Progenitor cell of endocrine pancreas (in vitro differentiated cells): Measurements from ENCODE around the gene UBXN11. TPM values are rescaled to one million over a fixed set of nuclear protein-coding genes. Genes with fewer than 3 reads are reported as not detected.

Source experiments
- DNase-seq: peaks from one replicate; pipeline ENCODE4 v3.0.0; 2021; ENCODE audit warnings: low spot score; ENCODE audit not compliant: unreplicated experiment
- H3K27ac Mint-ChIP-seq: 2 replicates; pipeline ENCODE4 v1.8.0; 2021; ENCODE audit warnings: mild to moderate bottlenecking, moderate library complexity, mixed read lengths
- H3K27me3 Mint-ChIP-seq: 2 replicates; pipeline ENCODE4 v1.8.0; 2021; ENCODE audit warnings: mixed read lengths
- H3K36me3 Mint-ChIP-seq: 2 replicates; pipeline ENCODE4 v1.8.0; 2022; ENCODE audit warnings: mixed read lengths; ENCODE audit not compliant: insufficient read depth
- H3K4me1 Mint-ChIP-seq: 2 replicates; pipeline ENCODE4 v1.8.0; 2021; ENCODE audit warnings: low read depth, mixed read lengths
- H3K4me3 Mint-ChIP-seq: 2 replicates; pipeline ENCODE4 v1.8.0; 2021; ENCODE audit warnings: low read depth, mild to moderate bottlenecking, moderate library complexity, mixed read lengths
- H3K9me3 Mint-ChIP-seq: 2 replicates; pipeline ENCODE4 v1.8.0; 2021; ENCODE audit warnings: low read depth, mixed read lengths
- total RNA-seq: library from RNA; stranded (reverse); gene quantifications from 2 replicates; pipeline ENCODE4 v1.2.1, GENCODE V29; 2021
- TF ChIP-seq, protein P1 (sequence below): fragments of 200-600 bp; sonication (generic); IDR thresholded peaks from one replicate; pipeline ENCODE4 v1.5.0; 2021; ENCODE audit warnings: antibody characterized with exemption, mild to moderate bottlenecking; ENCODE audit not compliant: unreplicated experiment

UBXN11 gene
- total RNA-seq, 1 donor from 2014 or later: 48.9 TPM

DNA sequence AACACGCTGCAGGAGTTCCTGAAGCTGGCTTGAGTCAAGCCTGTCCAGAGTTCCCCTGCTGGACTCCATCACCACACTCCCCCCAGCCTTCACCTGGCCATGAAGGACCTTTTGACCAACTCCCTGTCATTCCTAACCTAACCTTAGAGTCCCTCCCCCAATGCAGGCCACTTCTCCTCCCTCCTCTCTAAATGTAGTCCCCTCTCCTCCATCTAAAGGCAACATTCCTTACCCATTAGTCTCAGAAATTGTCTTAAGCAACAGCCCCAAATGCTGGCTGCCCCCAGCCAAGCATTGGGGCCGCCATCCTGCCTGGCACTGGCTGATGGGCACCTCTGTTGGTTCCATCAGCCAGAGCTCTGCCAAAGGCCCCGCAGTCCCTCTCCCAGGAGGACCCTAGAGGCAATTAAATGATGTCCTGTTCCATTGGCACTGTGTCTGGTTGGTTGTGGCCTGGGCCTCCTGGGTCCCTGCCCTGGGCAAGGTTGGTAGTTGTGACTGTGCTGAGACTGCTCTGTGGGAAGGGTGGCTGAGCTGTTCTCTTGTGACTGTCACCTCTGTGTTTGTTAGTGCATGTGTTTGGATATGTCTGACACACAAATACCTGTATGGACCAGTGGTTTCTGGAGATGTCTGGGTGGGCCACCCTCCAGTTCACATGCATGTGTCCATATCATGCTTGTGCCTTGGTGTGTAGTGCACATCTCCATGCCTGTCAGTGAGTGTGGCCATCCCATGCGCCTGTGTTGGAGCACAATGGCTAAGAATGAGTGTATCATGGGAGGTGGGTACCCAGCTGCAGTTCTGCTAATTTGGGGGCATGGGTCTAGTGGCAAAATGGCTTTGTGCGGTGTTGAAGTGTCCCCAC lies 25.1 kb downstream of the UBXN11 start:
- DNase-seq: no peak
- H3K27ac Mint-ChIP-seq: peak overlapping the region; percentile 14
- H3K36me3 Mint-ChIP-seq: peaks cover 4% of the 10 kb centered on the region
- peaks cover 33% of the 10 kb centered on the region for H3K4me1 Mint-ChIP-seq
- TF ChIP-seq, protein P1, sequence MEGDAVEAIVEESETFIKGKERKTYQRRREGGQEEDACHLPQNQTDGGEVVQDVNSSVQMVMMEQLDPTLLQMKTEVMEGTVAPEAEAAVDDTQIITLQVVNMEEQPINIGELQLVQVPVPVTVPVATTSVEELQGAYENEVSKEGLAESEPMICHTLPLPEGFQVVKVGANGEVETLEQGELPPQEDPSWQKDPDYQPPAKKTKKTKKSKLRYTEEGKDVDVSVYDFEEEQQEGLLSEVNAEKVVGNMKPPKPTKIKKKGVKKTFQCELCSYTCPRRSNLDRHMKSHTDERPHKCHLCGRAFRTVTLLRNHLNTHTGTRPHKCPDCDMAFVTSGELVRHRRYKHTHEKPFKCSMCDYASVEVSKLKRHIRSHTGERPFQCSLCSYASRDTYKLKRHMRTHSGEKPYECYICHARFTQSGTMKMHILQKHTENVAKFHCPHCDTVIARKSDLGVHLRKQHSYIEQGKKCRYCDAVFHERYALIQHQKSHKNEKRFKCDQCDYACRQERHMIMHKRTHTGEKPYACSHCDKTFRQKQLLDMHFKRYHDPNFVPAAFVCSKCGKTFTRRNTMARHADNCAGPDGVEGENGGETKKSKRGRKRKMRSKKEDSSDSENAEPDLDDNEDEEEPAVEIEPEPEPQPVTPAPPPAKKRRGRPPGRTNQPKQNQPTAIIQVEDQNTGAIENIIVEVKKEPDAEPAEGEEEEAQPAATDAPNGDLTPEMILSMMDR: no peak
- no peaks in the 10 kb centered on the region for H3K9me3 Mint-ChIP-seq
- H3K4me3 Mint-ChIP-seq: peak overlapping the region; percentile 66
- no peaks in the 10 kb centered on the region for H3K27me3 Mint-ChIP-seq

DNA sequence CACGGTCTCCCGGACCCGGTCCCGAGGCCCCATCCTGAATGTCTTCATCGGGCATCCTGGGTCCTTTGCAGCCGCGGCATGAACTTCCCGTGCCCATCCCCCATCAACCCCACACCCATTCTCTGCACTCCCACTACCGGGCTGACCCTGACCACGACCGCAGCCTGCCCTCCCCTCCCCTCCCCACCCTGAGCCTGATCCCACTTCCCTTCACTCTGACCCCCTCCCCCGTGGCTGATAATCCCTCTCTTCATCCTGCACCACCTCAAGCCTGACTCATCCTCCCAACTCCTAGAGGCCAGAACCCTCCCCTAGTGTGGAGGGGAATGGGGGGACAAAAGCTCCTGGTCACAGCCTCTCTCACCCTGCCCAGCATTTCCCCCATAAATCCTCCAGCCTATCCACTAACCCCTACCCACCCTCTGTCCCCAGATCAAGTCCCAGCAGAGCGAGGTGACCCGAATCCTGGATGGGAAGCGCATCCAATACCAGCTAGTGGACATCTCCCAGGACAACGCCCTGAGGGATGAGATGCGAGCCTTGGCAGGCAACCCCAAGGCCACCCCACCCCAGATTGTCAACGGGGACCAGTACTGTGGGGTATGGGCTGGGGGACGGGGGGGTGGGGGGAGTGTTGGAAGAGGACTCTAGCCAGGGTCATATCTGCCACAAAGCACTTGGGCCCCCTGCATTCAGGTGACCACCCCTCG lies 25.9 kb downstream of the UBXN11 start:
- peaks cover 37% of the 10 kb centered on the region for H3K4me1 Mint-ChIP-seq

DNA sequence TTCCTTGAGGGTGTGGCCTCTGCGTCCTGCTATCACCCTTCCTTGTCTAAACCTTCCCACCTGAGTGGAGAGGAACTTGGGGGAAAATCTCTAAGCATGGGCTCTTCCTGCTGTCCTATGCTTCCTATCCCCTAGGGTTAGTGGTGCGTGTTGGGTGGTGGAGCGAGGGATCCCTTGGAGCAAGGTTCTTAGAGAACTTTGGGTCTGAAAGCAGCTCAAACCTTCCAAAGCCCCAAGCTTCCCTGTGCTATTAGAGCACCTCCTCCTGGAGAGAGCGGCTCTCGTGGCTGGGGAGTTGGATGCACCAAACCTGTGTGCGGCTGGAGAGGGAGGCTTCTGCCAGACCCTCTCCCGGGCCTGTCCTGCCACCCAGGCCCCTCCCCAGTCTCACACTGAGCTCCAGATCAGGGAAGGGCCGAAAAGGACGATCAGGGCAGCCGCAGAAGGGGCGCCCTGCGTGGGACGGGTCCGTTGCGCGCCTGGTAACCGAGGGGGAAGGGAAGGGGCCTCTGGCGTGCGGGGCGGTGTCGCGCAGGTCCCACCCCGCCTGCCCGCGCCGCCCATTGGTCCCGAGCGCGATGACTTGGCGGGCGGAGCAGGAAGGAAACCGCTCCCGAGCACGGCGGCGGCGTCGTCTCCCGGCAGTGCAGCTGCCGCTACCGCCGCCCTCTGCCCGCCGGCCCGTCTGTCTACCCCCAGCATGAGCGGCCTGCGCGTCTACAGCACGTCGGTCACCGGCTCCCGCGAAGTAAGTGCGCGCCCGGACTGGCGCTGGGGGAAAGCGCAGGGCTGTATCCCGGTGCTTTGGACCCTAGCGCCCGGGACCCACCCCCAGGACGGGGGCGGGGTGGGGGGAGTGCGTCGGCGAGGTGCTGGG lies 26.7 kb downstream of the UBXN11 start, which contains the start of gene SH3BGRL3:
Gene SH3BGRL3 (plus strand): TSS at position 631 of the 877 bp plus-strand sequence. CDS start 70 bp downstream, at position 701.
- H3K36me3 Mint-ChIP-seq: peaks cover 6% of the 10 kb centered on the region
- no peaks in the 10 kb centered on the region for H3K27me3 Mint-ChIP-seq
- H3K4me1 Mint-ChIP-seq: peaks cover 36% of the 10 kb centered on the region
- DNase-seq: peak; percentile 58
- no peaks in the 10 kb centered on the region for H3K9me3 Mint-ChIP-seq
- peak within 1 kb of the TSS; percentile 87 for H3K4me3 Mint-ChIP-seq
- peak within 1 kb of the TSS; percentile 89 for H3K27ac Mint-ChIP-seq
- TF ChIP-seq, protein P1: peak; percentile 33

More for the DNA sequence above, 25.9 kb downstream of the UBXN11 start:
- H3K27ac Mint-ChIP-seq: no peak overlapping the region
- no peak for DNase-seq
- peaks cover 7% of the 10 kb centered on the region for H3K36me3 Mint-ChIP-seq
- TF ChIP-seq, protein P1: no peak
- no peaks in the 10 kb centered on the region for H3K9me3 Mint-ChIP-seq
- no peaks in the 10 kb centered on the region for H3K27me3 Mint-ChIP-seq
- peak overlapping the region; percentile 87 for H3K4me3 Mint-ChIP-seq

DNA sequence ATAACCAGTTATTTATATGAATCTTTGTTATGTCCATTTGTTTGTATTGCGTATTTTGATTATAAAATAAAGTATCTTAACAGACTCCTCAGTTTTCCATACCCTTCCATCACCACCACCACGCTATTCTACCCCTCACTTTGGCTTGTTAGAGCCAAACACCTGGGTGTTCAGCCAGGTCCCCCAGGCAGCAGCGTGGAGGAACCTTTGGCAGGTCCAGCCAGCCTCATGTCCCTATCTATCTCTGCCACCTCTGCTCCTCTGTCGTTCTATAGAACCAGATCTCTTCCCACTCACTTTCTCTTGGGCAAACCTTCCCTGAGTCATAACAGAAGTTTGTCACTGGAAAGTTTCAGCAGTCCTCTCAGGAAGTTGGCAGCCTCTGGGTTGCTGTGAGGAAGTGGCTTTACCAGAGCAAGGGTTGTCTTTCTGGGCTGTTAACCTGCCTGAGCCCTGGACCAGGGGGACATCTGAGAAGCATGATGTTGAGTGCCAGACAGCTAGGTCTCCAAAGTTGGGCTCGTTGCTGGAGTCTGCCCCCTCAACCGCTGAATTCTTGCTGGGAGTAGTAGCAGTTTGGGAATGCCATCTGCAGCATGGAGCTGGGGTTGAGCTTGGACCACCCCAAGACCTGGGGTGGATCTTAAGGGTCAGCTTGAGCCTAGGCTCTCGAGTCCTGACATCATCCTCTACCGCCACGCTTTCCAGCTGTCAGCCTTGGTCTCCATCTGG lies 27.5 kb downstream of the UBXN11 start:
- DNase-seq: no peak
- H3K27ac Mint-ChIP-seq: peak overlapping the region; percentile 89
- no peaks in the 10 kb centered on the region for H3K27me3 Mint-ChIP-seq
- H3K9me3 Mint-ChIP-seq: no peaks in the 10 kb centered on the region
- TF ChIP-seq, protein P1: no peak
- H3K36me3 Mint-ChIP-seq: peaks cover 6% of the 10 kb centered on the region
- H3K4me1 Mint-ChIP-seq: peaks cover 36% of the 10 kb centered on the region
- H3K4me3 Mint-ChIP-seq: peak overlapping the region; percentile 87
